Measurements from ENCODE around the gene APC.

APC gene

DNA sequence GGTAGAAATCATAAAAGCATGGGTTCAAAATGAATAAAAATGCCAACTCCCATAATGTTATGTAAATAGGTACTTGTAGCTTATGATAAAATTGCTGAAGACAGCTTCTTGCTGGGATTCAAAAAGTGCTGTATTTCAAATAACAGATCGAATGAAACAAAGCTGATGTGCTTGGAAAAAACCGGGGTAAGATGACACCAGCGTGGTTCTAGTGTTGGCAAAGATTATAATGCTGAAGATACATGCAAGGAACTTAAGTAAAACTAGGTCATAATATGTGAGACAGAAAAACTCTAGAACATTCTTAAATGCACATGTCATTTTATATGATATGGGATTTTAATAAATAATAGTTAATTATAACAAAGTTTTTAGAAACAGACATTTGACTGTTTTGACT is 44.4 kb upstream of the APC start:
- no peak for TF ChIP-seq CTCF (IDR thresholded peaks at IDR 0.05; ENCODE audit: control extremely low read depth, extremely low read depth, low read depth, missing control alignments)
- POLR2A ChIA-PET = no interaction called here
- DNase-seq (ENCODE audit: extremely low spot score) = no peak
- CTCF ChIA-PET = interaction anchor here (0.9 to 5.2 kb wide), 3 partner anchors 8 to 64 kb away, joined by 3 to 32 read pairs (median 8); no protein-coding TSS in a partner anchor

DNA sequence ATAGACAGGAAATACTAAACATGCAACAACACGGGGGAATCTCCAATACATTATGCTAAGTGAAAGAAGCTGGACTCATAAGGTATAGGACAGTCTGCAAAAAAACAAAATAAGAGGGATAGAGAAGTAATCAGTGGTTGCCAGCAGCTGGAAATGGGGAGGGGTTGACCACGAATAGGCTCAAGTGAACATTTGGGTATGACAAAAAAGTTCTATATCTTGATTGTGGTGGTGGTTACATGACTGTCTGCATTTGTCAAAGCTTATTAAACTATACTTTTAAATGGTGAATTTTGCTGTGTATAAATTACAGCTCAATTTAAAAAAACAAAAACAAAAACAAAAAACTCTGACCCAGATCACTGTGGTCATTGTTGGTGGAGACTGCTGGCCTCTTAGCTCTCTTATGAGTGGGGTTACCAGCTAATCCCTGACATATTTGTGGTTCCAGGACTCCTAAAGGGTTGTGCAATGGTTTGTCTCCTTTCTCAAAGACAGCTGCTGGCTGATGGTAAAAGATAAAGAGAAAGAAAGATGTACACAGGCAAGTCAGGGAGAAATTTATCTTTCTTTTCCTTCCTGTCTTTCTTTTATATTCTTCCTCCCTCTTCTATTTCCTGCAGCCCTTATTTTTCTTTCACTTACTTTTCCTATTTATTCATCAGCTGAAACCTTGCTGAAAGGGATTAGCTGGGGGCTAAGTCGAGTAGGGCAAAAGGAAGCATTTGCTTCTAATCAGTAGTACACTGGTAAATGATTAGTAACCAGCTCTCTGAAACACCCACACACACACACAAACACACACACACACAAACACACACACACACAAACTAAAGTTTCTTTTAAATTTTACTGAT is 42.6 kb upstream of the APC start:
- CTCF ChIA-PET = interaction anchor here (0.7 to 2.0 kb wide), 5 partner anchors 11 to 144 kb away, joined by 3 to 8 read pairs (median 4); no protein-coding TSS in a partner anchor
- DNase-seq (ENCODE audit: extremely low spot score) = no peak
- POLR2A ChIA-PET = no interaction called here
- TF ChIP-seq CTCF (IDR thresholded peaks at IDR 0.05; ENCODE audit: control extremely low read depth, extremely low read depth, low read depth, missing control alignments) = no peak

DNA sequence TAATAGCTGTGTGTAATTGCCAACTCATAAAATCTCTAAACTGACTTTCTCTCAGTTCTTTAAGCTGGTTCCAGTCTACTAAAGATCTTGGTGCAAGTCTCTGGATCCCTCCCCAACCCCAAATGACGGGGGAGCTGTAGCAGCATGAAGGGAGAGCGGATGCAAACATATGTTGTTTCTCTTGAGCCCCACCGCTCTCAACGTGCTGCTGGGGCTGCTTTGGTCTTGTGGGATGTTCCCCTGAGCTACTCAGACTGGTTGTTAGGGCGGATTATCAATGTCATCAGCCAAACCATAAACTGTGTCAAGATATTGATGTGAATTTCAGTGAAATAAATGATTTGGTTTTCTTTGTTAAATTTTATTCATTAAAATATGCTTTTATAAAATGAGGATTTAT is 40.9 kb upstream of the APC start:
- ChIA-PET CTCF (interaction anchor here (1.2 to 1.6 kb wide), 2 partner anchors 11 to 12 kb away, joined by 3 to 6 read pairs; no protein-coding TSS in a partner anchor), POLR2A (no interaction called here)
- DNase-seq (ENCODE audit: extremely low spot score) = no peak
- TF ChIP-seq CTCF (IDR thresholded peaks at IDR 0.05; ENCODE audit: control extremely low read depth, extremely low read depth, low read depth, missing control alignments) = no peak

GRCh38 chr5:112697322-112697721 is 40.4 kb upstream of the APC start:
- CTCF ChIA-PET = interaction anchor here (0.9 to 1.6 kb wide), 3 partner anchors 11 to 173 kb away, joined by 3 to 6 read pairs (median 3); no protein-coding TSS in a partner anchor
- POLR2A ChIA-PET = no interaction called here
- TF ChIP-seq CTCF (IDR thresholded peaks at IDR 0.05; ENCODE audit: control extremely low read depth, extremely low read depth, low read depth, missing control alignments) = no peak
- DNase-seq (ENCODE audit: extremely low spot score) = no peak

DNA sequence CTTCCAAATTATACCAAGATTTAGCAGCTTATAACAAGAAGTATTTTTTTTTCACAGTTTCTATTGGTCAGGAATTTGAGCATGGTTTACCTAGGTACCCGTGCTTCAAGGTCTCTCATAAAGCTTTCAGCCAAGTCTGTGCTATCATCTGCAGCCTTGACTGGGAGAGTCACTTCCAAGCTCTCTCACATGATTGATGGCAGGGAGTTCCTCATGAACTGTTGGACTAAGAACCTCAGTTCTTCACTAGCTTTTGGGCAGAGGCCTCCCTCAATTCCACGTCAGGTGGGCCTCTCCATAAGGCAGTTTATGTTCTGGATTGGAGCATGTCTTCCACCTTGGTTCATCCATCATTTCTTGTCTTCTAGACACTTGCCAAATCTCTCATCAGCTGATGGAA is 39.9 kb upstream of the APC start:
- no peak for TF ChIP-seq CTCF (IDR thresholded peaks at IDR 0.05; ENCODE audit: control extremely low read depth, extremely low read depth, low read depth, missing control alignments)
- ChIA-PET POLR2A (no interaction called here), CTCF (interaction anchor here (0.9 to 1.6 kb wide), 3 partner anchors 10 to 172 kb away, joined by 3 to 6 read pairs (median 3); no protein-coding TSS in a partner anchor)
- DNase-seq (ENCODE audit: extremely low spot score) = no peak

DNA sequence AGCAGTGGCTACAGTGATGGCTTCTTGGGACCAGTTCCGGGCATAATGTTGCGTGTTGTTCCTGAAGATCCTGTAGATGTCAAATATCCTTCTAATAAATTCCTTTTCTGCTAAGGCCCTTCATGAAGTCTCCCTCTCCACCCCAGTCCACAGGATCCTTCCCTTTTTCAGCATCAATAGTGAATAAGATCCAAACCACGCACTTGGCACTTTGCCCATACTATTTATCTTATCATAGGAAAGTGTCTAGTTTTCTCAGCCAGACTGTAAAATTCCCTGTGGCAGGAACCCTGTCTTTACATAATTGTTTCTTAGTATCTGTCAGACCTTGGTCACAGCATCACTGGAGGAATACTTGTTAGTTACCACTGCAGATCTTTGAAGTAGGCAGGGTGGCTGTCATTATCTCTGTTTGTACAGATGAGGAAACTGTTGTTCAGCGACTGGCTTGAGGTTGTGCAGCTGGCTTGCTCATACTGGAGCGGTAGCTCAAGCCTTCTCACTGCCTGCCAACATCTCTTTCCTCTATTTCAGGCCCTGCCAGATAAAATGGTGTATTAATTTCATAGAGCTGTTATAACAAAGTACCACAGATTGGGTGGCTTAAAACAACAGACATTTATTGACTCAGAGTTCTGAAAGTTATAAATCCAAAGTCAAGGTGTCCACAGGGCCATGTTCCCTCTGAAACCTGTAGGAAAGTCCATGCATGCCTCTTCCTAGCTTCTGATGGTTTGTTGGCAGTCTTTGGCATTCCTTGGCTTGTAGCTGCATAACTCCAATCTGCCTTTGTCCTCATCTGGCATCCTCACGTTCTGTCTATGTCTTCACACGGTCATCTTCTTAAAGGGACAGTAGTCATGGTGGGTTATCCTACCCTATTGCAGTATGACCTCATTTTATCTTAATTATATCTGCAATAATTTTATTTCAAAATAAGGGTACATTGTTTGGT is 33.5 kb upstream of the APC start:
- no peak for DNase-seq (ENCODE audit: extremely low spot score)
- CTCF ChIA-PET = interaction anchor here (0.9 kb wide), 1 partner anchor 19 kb away, joined by 3 read pairs; no protein-coding TSS in a partner anchor
- no peak for TF ChIP-seq CTCF (IDR thresholded peaks at IDR 0.05; ENCODE audit: control extremely low read depth, extremely low read depth, low read depth, missing control alignments)
- POLR2A ChIA-PET = no interaction called here

All from GM10248 (cell line).